Sigmoid colon (tissue), 3 donors: Measurements from ENCODE around the gene HIVEP3.

Experiments
- CTCF ChIP-seq, 4 experiments: fragments of 450-650 bp in 3 of 4; fragments of 200-600 bp in 1 of 4; IDR thresholded peaks; one replicate each; pipeline ENCODE4 v1.5.1; 2016 to 2019; ENCODE audit warnings: antibody characterized with exemption in 4 of 4, mild to moderate bottlenecking in 3 of 4, moderate library complexity in 2 of 4
- POLR2A ChIP-seq, 2 donors: fragments of 450-650 bp; IDR thresholded peaks; one replicate each; pipeline ENCODE4 v1.6.1; 2016; ENCODE audit warnings: antibody characterized with exemption in 2 of 2, mild to moderate bottlenecking in 2 of 2, moderate library complexity in 2 of 2

DNA sequence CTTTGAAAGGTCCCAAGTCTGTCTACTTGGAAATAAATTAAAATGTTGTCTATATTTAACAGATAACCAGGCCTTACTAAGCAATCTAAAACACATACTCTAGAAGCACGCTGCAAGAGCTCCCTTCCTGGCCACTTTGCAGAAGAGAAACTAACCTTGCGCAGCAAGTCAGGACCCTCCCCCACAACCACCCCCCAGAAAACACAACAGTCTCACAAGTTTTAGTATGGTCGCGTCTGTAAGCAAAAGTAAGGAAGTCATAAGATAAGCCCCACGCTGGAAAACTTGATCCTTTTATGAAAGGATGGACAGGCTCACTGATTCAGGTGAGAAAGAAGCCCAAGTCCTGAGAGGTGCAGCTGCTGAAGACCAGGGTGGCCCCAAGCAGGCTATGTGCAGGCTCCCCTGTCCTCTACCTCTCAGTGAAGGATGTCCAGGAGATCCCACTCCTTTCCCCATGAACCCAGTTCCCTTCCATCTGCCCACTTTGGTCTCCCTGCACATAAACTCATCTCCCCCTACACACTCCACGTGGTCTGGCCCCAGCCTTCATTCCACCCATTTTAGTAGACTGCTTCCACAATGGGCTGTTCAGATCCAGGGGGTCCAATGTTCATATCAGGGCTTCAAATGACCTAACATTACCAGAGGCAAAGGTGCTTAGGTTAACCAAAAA lies 23.8 kb downstream of the HIVEP3 start:
- TF ChIP-seq POLR2A (IDR thresholded peaks at IDR 0.05) (no peak), CTCF (IDR thresholded peaks at IDR 0.05) (no peak)
